Choroid plexus epithelial cell (primary cell): ENCODE measurements around the gene FCER1G.

Experiments
- DNase-seq: peaks from one replicate; pipeline ENCODE4 v3.0.0-alpha.2; 2010; ENCODE audit warnings: low read depth
- H3K4me3 ChIP-seq: 2 replicates; pipeline ENCODE4 v1.5.1; 2011; ENCODE audit warnings: low read depth, mild to moderate bottlenecking, control low read depth, low read length, moderate library complexity
- CTCF ChIP-seq: conservative IDR thresholded peaks from 2 replicates; pipeline ENCODE4 v1.5.1; 2011; ENCODE audit warnings: low read depth, mild to moderate bottlenecking, control low read depth, inconsistent platforms, low read length, moderate library complexity

Gene FCER1G

GRCh38 chr1:161172349-161172748, 42.7 kb upstream of the FCER1G start:
- no peak for TF ChIP-seq CTCF
- DNase-seq = no peak
- H3K4me3 ChIP-seq = no peak overlapping the region

- no peak for TF ChIP-seq CTCF
- peak; percentile 98 for DNase-seq
- no peak overlapping the region for H3K4me3 ChIP-seq
Measured at GRCh38 chr1:161172776-161173376, 42.2 kb upstream of the FCER1G start.

- no peak for TF ChIP-seq CTCF
- no peak for DNase-seq
- no peak overlapping the region for H3K4me3 ChIP-seq
Measured at GRCh38 chr1:161173711-161174110, 41.4 kb upstream of the FCER1G start.

- no peak overlapping the region for H3K4me3 ChIP-seq
- no peak for TF ChIP-seq CTCF
- no peak for DNase-seq
Measured at GRCh38 chr1:161174911-161175310, 40.2 kb upstream of the FCER1G start.

- DNase-seq = no peak
- peak overlapping the region; percentile 98 for H3K4me3 ChIP-seq
- TF ChIP-seq CTCF = no peak
Measured at GRCh38 chr1:161175771-161176453, 39.2 kb upstream of the FCER1G start.

- no peak for TF ChIP-seq CTCF
- peak overlapping the region; percentile 98 for H3K4me3 ChIP-seq
- DNase-seq = no peak
Measured at GRCh38 chr1:161176468-161177111, 38.5 kb upstream of the FCER1G start.
